Ramos (cell line): ENCODE measurements around the gene MAPKAPK5.
"Not testable (repeated sequence)": the region's sequence is repeated elsewhere in the genome, so short reads cannot be mapped to it uniquely, and the experiment has no call there.

Experiments used
- in situ Hi-C: fragments of 300-500 bp; cut with MboI; formaldehyde crosslinking; loops from one replicate; pipeline ENCODE4 v1.14.3; 2022; ENCODE audit warnings: low sequenced_read_pairs; ENCODE audit not compliant: unreplicated experiment

MAPKAPK5 gene

DNA sequence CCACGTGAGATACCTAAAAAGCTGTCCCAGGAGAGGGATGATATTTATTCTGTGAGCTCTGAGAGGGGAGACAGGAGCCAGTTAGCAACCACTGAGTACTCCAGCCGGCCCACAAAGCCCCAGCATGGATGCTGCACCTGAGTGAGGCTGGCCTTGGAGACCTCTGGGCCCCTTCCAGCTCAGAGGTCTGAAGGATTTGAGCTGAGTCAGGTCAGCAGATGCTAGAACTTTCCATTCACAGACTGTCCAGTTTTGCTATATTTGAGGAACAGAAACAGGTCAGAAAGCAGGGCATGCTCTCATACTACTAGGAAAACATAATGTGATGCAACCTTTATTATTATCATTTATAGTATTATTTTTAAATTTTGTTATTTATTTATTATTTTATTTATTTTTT lies 15.0 kb upstream of the MAPKAPK5 start:
- in situ Hi-C loops = no loop called here

DNA sequence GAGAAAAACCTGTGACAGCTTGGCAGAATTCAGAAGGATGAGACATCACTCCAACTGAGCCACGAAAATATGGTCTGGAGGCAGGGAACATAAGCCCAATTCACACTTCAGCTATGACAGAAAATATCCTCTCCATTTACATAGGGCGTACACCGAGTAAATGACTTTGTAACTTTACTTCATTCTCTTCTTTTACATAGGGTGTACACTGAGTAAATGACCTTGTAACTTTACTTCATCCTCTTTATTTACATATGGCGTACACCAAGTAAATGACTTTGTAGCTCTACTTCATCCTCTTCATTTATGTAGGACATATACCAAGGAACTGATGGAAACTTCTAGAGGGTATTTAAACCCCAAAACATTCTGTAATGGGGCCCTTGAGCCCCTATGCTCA lies 14.1 kb upstream of the MAPKAPK5 start:
- in situ Hi-C loops = no loop called here

DNA sequence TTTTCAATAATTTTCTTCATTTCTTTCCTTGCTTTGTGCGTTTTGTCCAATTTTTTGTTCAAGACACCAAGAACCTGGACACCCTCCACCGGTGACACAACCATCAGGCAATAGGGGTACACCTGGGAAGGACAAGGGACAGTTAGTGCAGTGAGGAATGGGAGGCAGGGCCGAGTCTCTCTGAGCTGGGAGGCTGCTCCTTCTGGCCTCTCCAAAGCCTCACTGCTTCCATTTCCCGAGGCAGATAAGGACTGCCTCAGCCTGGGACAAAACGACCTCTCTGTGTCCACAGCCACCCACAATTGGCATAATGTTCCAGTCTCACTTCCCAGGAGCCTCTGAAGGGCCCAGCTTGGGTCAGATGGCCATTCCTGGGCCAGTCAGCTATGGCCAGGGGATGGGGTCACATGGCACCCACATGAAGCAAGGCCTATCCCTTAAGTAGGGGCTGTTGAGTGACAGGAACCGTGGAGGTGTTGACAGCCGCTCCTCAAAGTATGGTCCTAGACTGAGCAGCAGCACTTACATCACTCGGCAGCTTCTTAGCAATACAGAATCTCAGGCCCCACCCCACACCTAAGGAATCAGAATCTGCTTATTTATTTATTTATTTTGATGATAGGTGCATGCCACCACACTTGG lies 13.6 kb upstream of the MAPKAPK5 start:
- in situ Hi-C loops = no loop called here

DNA sequence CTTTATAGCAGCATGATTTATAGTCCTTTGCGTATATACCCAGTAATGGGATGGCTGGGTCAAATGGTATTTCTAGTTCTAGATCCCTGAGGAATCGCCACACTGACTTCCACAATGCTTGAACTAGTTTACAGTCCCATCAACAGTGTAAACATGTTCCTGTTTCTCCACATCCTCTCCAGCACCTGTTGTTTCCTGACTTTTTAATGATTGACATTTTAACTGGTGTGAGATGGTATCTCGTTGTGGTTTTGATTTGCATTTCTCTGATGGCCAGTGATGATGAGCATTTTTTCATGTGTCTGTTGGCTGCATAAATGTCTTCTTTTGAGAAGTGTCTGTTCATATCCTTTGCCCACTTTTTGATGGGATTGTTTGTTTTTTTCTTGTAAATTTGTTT lies 12.4 kb upstream of the MAPKAPK5 start:
- in situ Hi-C loops = not testable (repeated sequence)

DNA sequence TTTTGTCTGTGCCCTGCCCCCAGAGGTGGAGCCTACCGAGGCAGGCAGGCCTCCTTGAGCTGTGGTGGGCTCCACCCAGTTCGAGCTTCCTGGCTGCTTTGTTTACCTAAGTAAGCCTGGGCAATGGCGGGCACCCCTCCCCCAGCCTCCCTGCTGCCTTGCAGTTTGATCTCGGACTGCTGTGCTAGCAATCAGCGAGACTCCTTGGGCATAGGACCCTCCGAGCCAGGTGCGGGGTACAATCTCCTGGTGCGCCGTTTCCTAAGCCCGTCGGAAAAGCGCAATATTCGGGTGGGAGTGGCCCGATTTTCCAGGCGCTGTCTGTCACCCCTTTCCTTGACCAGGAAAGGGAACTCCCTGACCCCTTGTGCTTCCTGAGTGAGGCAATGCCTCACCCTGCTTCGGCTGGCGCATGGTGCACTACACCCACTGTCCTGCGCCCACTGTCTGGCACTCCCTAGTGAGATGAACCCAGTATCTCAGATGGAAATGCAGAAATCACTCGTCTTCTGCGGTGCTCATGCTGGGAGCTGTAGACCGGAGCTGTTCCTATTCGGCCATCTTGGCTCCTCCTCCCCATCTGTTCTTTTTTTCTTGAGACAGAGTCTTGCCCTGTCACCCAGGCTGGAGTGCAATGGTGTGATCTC lies 7.2 kb upstream of the MAPKAPK5 start:
- in situ Hi-C loops = not testable (repeated sequence)

DNA sequence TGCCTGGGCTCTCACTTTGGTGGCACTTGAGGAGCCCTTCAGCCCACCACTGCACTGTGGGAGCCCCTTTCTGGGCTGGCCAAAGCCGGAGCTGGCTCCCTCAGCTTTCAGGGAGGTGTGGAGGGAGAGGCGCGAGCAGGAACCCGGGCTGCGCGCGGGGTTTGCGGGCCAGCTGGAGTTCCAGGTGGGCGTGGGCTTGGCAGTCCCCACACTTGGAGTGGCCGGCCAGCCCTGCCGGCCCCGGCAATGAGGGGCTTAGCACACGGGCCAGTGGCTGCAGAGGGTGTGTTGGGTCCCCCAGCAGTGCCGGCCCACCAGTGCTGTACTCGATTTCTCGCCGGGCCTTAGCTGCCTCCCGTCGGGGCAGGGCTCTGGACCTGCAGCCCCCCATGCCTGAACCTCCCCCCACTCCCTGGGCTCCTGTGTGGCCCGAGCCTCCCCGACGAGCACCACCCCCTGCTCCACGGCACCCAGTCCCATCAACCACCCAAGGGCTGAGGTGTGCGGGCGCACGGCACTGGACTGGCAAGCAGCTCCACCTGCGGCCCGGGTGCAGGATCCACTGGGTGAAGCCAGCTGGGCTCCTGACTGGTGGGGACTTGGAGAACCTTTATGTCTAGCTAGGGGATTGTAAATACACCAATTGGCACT lies 6.4 kb upstream of the MAPKAPK5 start:
- in situ Hi-C loops = not testable (repeated sequence)

DNA sequence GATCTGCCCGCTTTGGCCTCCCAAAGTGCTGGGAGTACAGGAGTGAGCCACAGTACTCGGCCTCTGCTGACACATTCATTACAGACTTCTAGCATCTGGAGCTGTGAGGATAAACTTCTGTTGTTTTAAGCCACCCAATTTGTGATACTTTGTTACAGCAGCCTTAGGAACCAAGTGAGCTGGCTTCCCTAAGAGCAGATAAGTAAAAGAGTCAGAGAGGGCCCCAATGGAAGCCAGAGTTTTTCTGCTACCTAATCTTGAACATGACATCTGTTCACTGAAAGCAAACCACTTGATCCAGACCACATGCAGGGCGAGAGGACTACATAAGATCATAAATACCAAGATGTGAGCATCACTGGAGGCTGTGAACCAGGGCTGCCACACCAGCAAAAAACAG lies 3.7 kb upstream of the MAPKAPK5 start:
- in situ Hi-C loops = no loop called here

DNA sequence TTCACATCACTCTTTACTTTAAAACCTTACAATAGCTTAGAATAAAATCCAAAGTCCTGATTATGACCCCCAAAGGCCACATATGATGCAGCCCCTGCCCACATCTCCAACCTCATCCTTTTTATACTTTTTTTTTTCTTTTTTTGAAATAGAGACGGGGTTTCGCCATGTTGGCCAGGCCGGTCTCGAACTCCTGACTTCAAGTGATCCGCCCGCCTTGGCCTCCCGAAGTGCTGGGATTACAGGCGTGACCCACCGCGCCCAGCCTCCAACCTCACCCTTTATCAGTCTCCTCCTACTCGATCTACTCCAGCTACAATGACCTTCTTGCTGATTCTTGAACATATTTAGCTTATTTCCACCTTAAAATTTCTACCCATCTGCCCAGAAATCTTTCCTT lies 1.2 kb upstream of the MAPKAPK5 start:
- in situ Hi-C loops = no loop called here

DNA sequence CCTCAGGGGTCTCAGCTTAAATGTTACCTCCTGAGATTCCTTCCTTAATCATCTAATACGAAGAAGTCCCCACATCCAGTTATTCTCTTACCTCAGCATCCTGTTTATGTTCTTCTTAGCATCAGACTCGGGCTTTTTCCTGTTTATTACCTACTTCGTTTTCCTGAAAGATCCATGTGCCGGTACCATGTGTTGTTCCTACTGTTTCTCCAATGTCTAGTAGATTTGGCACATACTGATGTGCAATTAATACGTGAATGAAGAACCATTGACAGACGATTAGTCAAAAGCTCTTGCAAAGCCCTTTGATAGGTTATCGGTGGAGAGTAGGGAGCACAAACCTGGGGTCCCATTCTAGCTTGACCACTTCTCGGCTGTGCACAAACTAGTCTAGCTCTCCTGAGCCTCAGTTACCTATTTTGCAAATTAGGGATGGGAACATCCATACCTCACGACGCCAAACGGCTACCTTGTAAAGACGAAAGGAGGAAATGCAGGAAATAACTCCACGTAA lies 735 bp upstream of the MAPKAPK5 start:
- in situ Hi-C loops = no loop called here

DNA sequence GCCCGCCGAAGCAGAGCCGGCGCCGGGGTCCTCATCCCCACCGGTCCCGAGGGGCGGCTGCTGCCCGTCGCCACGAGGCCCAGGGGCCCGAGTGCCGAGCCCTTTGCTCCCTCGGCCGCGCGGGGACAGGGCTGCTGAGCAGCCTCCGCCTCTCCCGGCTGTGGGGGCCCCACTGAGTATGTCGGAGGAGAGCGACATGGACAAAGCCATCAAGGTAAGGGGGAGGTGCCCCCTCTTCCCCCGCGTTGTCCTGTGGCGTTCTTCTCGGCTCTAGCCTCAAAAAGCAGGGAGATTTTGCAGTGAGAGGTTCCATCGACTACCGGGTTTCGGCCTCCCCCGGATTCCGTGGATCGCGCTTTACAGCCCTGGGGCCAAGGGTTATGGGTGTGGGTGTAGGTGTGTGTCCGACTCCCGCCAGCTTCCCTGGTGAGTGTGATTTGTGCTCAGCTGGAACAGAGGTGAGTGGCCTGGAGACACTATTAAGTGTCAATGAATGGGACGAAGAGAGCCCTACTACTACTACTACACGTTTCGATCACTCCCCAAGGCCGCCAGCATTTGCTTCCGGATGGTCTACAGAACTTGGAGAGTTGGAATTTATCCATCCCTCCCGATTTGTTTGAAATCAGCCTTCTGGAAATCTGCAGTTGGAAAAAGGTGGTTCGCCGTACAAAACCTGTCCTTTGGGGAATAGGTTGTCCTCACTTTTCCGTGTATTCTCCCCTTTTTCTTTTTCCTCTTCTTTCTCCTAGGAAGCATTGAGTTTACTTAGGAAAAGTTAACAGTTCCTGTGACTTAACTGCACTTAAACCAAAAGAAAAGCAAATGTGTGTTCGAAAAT lies 748 bp downstream of the MAPKAPK5 start:
- in situ Hi-C loops = no loop called here

DNA sequence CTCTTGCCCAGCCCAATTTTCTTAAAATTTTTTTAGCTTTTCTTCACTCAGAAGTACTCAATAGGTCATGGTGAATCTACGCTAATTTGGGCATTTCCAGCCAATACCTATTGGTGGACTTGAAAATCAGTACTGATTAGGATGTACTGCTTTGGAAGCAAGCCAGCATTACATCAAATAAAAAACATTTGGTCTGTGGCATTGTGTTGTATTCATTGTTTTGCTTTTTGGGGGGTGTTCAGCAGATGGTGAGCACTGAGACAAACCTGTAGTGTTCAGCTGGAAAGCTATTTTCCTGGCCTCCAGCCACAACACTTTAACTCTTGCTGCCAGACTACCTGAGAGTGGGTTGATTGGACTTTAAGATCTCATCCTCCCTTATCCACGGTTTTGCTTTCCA lies 4.0 kb downstream of the MAPKAPK5 start:
- in situ Hi-C loops = no loop called here

DNA sequence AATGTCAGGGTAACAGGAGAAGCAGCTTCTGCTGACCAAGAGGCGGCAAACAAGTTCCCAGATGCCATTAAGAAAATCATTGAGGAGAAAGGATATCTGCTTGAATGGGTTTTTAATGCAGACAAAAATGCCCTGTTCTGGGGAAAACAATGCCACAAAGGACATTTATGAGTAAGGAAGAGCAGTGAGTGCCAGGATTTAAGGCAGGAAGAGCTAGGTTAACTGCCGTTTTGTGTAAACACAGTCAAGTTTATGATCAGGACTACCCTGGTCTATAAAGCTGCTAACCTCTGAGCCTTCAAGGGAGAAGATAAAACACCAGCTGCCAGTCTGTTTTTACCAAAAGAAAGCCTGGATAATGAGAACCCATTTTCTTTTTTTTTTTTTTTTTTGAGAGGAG lies 8.5 kb downstream of the MAPKAPK5 start:
- in situ Hi-C loops = no loop called here

DNA sequence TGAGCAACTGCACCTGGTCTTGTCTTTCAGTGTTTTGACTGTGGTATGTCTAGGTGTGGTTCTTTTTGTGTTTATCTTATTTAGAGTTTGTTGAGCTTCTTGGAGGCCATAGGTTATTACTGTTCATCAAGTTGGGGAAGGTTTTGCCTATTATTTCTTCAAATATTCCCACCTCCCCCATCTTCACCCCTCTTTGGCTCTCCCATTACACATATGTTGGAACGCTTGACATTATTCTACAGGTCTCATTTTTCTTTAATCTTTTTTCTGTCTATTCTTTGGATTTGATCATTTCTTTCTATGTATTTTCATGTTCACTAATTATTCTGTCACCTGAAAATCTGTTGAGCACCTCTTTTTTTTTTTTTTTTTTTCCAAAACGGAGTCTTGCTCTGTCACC lies 16.2 kb downstream of the MAPKAPK5 start:
- in situ Hi-C loops = no loop called here

DNA sequence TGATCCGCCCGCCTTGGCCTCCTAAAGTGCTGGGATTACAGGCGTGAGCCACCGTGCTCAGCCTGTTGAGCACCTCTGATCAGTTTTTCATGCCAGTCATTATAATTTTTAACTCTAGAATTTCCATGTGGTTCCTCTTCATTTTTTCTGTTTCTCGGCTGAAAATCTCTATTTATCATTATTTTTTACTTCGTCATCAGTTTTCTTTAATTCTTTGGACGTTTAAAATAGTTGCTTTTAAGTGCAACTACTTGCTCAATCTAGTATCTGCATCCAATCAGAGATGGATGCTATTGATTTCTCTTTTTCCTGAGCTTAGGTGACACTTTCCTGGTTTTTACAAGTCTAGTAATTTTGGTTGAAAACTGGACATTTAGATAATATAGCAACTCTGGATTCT lies 16.8 kb downstream of the MAPKAPK5 start:
- in situ Hi-C loops = no loop called here

DNA sequence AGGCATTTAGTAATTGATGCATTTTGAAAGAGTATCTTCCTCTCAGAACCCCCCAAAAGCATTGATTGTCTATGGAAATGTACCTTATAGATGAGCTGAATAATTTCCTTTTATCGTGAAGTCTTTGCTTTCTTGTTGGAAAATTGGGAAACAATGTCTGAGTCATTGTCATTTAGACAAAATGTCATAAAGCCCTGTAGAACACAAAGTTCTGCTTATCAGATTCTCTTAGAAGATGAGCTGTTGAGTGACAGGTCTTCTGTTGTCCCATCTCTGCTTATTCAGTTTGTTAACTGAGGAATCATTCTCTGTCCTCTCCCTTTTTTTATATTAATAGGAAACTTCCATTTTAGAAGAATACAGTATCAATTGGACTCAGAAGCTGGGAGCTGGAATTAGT lies 22.9 kb downstream of the MAPKAPK5 start:
- in situ Hi-C loops = no loop called here

DNA sequence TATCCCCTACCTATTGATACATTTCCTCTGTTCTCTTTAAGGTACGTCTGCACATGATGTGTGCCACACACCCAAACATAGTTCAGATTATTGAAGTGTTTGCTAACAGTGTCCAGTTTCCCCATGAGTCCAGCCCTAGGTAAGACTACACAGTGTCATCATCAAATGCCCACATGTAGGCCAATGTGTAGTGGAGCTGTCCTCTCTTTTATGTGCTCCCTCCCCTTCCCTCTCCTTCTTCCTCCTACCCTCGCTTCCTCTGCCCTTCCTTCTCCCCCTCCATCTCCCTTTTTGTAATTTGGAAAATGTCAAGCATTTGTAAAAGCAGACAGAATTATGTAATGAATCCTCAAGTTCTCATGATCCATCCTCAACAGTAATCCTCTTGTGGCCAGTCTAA lies 25.5 kb downstream of the MAPKAPK5 start:
- in situ Hi-C loops = no loop called here

DNA sequence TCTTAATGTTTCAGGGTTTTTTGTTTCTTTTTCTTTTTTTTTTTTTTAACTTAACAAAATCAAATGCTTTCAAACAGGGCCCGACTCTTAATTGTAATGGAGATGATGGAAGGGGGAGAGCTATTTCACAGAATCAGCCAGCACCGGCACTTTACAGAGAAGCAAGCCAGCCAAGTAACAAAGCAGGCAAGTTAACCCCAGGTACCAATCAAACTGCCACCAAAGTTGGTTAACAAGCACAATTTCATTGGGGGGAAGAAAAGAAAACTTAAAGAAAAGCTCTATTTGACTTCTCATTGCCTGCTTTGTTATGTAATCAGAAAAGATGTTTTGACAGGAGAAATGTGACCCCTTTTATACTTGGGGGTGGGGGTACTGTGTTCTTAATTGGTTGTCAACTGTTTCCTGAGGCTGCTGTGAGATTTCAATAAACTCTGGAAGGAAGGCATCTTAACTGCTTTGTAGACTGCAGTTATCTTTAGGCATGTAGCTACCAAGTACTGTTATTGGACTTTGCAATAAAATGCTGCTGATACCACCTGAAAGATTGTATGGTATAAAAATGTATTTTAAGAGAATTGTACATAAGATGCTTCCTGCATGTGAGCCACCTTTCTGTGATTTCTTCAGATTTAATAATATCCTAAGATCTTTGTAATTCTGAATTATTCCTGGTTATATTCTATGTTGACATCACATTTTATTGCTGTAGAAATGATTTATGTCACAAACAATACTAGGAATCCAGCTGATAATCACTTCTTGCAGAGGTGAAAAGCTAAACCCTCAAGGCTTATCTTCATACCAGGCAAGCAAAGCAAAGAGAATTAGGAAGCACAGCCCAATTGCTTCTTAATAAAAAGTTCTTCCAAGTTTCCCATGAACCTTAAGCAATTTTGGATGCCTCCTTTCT lies 26.9 kb downstream of the MAPKAPK5 start:
- in situ Hi-C loops = no loop called here

DNA sequence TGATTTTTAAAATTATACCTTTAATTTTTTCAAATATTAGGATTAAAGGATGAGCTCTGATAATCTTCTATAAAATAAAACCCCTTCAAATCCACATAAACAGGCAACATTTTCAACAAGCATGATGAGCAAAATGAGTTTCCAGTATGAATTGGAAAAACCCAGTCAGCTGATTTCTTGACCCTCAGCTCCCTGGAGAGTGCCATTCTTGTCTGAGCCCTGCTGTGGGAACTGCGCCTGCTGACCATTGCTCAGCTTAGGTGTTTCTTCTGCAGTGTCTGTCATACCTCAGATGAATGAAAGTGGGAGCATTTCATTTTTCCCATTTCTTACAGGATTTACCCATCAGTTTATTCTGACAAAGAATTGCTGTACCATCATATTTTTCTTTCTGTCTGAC lies 27.6 kb downstream of the MAPKAPK5 start:
- in situ Hi-C loops = no loop called here

DNA sequence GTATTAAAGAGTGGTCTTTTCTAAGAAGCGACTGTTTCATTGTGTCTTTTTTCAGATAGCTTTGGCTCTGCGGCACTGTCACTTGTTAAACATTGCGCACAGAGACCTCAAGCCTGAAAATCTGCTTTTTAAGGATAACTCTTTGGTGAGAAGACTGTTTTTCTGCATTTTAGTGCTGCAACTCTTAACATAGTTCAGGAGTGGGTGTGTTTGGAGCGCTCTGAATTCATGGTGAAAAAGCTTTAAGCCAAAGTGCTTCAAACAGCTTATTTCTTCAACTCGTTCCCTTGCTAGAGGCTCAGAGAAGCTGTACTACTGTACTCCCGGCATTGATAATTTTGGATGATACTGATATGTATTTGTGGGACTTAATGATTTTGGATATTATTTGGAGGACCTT lies 28.2 kb downstream of the MAPKAPK5 start:
- in situ Hi-C loops = no loop called here

DNA sequence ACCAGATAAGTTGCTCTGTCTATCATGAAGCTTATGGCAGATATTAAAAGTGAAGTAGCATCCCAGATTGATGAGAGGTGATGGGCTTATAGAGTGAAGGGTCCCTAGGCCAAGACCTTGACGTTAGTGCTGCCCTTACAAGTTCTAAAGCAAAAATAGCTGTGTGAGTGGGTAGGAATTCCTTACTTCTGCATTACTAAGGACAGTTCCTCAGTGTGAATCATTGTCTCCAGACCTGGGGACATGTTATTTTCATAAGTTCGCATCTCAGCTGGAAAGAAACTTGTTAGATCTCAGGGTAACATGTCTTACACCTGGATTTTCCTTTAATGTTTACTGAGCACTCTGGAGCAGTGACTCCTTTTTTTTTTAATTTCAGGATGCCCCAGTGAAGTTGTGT lies 28.7 kb downstream of the MAPKAPK5 start:
- in situ Hi-C loops = no loop called here
